ENCODE results near the gene DTNBP1. TPM values are rescaled to one million over a fixed set of nuclear protein-coding genes. Genes with fewer than 3 reads are reported as not detected.
A peak's percentile ranks its signal among the peaks of the same experiment; 100 is the strongest.

Gene DTNBP1
- total RNA-seq, 1 donor from 2014 or later: 5.6 TPM

GRCh38 chr6:15490242-15491100 lies 172.4 kb downstream of the DTNBP1 start:
- Histone ChIP-seq H3K4me1 (peaks cover 0 to 2% of the 10 kb centered on the region in 2 donors), H3K27ac (no peak overlapping the region), H3K36me3 (peaks cover 20 to 21% of the 10 kb centered on the region in 2 donors), H3K4me3 (no peak overlapping the region), H3K9me3 (no peaks in the 10 kb centered on the region), H3K27me3 (no peaks in the 10 kb centered on the region)
- DNase-seq (ENCODE audit: low spot score in 2 of 2): peak in 1 of 2 donors; percentile 48
- intact Hi-C loops (cut with DNase I): loop anchor here (5.0 kb wide), 2 partner anchors 48 to 132 kb away; no protein-coding TSS in a partner anchor
- TF ChIP-seq, protein P1, sequence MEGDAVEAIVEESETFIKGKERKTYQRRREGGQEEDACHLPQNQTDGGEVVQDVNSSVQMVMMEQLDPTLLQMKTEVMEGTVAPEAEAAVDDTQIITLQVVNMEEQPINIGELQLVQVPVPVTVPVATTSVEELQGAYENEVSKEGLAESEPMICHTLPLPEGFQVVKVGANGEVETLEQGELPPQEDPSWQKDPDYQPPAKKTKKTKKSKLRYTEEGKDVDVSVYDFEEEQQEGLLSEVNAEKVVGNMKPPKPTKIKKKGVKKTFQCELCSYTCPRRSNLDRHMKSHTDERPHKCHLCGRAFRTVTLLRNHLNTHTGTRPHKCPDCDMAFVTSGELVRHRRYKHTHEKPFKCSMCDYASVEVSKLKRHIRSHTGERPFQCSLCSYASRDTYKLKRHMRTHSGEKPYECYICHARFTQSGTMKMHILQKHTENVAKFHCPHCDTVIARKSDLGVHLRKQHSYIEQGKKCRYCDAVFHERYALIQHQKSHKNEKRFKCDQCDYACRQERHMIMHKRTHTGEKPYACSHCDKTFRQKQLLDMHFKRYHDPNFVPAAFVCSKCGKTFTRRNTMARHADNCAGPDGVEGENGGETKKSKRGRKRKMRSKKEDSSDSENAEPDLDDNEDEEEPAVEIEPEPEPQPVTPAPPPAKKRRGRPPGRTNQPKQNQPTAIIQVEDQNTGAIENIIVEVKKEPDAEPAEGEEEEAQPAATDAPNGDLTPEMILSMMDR (IDR thresholded peaks at IDR 0.05): no peak

DNA sequence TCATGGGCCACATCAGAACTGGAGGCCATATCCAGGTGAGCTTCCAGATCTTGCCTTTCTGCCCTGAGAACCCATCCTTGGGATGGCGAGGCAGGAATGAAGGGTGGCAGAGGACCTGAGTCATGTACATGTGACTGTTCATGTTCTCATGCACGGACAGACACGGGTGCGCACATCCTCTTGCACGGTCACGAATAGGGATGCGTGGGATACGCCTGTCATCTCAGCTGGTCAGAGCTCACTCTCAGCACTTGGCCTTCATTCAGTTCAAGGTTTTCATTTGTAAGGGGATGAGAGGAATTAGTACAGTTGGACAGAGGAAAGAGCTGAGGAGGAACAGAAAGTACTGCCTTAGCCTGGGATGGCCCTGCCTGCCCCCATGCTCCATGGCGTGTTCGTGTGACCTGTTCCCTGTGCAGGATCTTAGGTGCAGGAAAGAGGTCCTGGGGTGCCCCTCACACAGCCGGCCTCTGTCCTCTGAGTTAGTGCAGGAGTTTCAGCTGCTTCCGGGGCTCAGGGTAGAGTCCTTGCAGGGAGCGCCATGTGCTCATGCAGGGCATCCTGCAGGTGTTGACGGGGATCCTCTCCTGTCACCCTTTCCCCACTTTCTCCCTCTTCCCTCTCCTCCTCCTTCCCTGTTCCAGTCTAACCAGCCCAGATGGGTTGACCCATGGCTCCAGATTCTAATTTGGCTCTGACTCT lies 173.4 kb downstream of the DTNBP1 start:
- no peak overlapping the region for H3K27ac ChIP-seq
- DNase-seq (ENCODE audit: low spot score in 2 of 2): peak in 1 of 2 donors; percentile 41
- no peaks in the 10 kb centered on the region for H3K27me3 ChIP-seq
- TF ChIP-seq, protein P1 (IDR thresholded peaks at IDR 0.05): no peak
- peaks cover 0 to 2% of the 10 kb centered on the region in 2 donors for H3K4me1 ChIP-seq
- H3K9me3 ChIP-seq: no peaks in the 10 kb centered on the region
- no peak overlapping the region for H3K4me3 ChIP-seq
- peaks cover 20 to 21% of the 10 kb centered on the region in 2 donors for H3K36me3 ChIP-seq
- intact Hi-C loops (cut with DNase I): no loop called here

GRCh38 chr6:15487262-15487661 lies 175.6 kb downstream of the DTNBP1 start:
- no peak overlapping the region for H3K27ac ChIP-seq
- H3K36me3 ChIP-seq: peaks cover 20 to 21% of the 10 kb centered on the region in 2 donors
- no peaks in the 10 kb centered on the region for H3K9me3 ChIP-seq
- intact Hi-C loops (cut with DNase I): no loop called here
- TF ChIP-seq, protein P1 (IDR thresholded peaks at IDR 0.05): no peak
- H3K27me3 ChIP-seq: no peaks in the 10 kb centered on the region
- DNase-seq (ENCODE audit: low spot score in 2 of 2): no peak
- peaks cover 0 to 2% of the 10 kb centered on the region in 2 donors for H3K4me1 ChIP-seq
- H3K4me3 ChIP-seq: no peak overlapping the region

GRCh38 chr6:15485936-15486335 lies 176.9 kb downstream of the DTNBP1 start:
- Histone ChIP-seq H3K9me3 (no peaks in the 10 kb centered on the region), H3K4me1 (no peaks in the 10 kb centered on the region), H3K36me3 (peaks cover 20 to 21% of the 10 kb centered on the region in 2 donors), H3K27ac (no peak overlapping the region), H3K27me3 (no peaks in the 10 kb centered on the region), H3K4me3 (no peak overlapping the region)
- TF ChIP-seq, protein P1 (IDR thresholded peaks at IDR 0.05): no peak
- intact Hi-C loops (cut with DNase I): no loop called here
- DNase-seq (ENCODE audit: low spot score in 2 of 2): no peak

GRCh38 chr6:15484821-15485220 lies 178.0 kb downstream of the DTNBP1 start:
- peaks cover 0 to 6% of the 10 kb centered on the region in 2 donors for H3K4me1 ChIP-seq
- no peaks in the 10 kb centered on the region for H3K27me3 ChIP-seq
- DNase-seq (ENCODE audit: low spot score in 2 of 2): no peak
- H3K4me3 ChIP-seq: no peak overlapping the region
- intact Hi-C loops (cut with DNase I): no loop called here
- H3K36me3 ChIP-seq: peaks cover 20 to 21% of the 10 kb centered on the region in 2 donors
- no peak overlapping the region for H3K27ac ChIP-seq
- no peaks in the 10 kb centered on the region for H3K9me3 ChIP-seq
- TF ChIP-seq, protein P1 (IDR thresholded peaks at IDR 0.05): no peak

Data from ascending aorta (tissue), 2 donors.